A673 (cell line): ENCODE data around the gene NRL. TPM values are rescaled to one million over a fixed set of nuclear protein-coding genes. Genes with fewer than 3 reads are reported as not detected.

Experiments
- BruUV-seq: library from RNA; stranded (reverse); fragments of 400-500 nt; replicated peaks from 2 replicates; lab custom pipeline; 2021; lab: Mats Ljungman, UMichigan
- CTCF ChIA-PET: fragments of 300-600 bp; sonication (Branson Sonifier 250); formaldehyde crosslinking; loops from one replicate; lab custom pipeline; 2022; ENCODE audit warnings: antibody characterized with exemption; lab: Charles Lee
- POLR2A ChIA-PET: fragments of 300-600 bp; sonication (Branson Sonifier 250); formaldehyde crosslinking; loops from one replicate; lab custom pipeline; 2022; ENCODE audit warnings: antibody characterized with exemption; ENCODE audit not compliant: low non-redundant PET; lab: Charles Lee
- DNase-seq: peaks from one replicate; pipeline ENCODE4 v3.0.0-alpha.2; 2015; ENCODE audit warnings: low spot score
- H3K27ac ChIP-seq: fragments of 200-600 bp; sonication (generic); 2 replicates; pipeline ENCODE4 v1.5.1; 2016; ENCODE audit warnings: mixed run types, low read depth, mild to moderate bottlenecking, mixed read lengths, antibody characterized with exemption, low read length; ENCODE audit not compliant: poor library complexity, severe bottlenecking
- H3K27me3 ChIP-seq: fragments of 200-600 bp; sonication (generic); replicated peaks from 2 replicates; pipeline ENCODE4 v1.6.1; 2017; ENCODE audit warnings: mixed run types, low read depth, mild to moderate bottlenecking, mixed read lengths, antibody characterized with exemption, low read length; ENCODE audit not compliant: insufficient read depth, poor library complexity
- H3K36me3 ChIP-seq: fragments of 200-600 bp; sonication (generic); 2 replicates; pipeline ENCODE4 v1.6.1; 2016; ENCODE audit warnings: mixed run types, mild to moderate bottlenecking, mixed read lengths, antibody characterized with exemption, low read length; ENCODE audit not compliant: insufficient read depth, poor library complexity, severe bottlenecking
- H3K4me1 ChIP-seq: fragments of 200-600 bp; sonication (generic); 2 replicates; pipeline ENCODE4 v1.6.1; 2017; ENCODE audit warnings: mixed run types, mild to moderate bottlenecking, mixed read lengths, antibody characterized with exemption, low read length; ENCODE audit not compliant: insufficient read depth, poor library complexity, severe bottlenecking
- H3K4me3 ChIP-seq: fragments of 200-600 bp; sonication (generic); 2 replicates; pipeline ENCODE4 v1.5.1; 2016; ENCODE audit warnings: low read depth, mixed run types, mild to moderate bottlenecking, mixed read lengths, low read length; ENCODE audit not compliant: poor library complexity, severe bottlenecking
- H3K9me3 ChIP-seq: fragments of 200-600 bp; sonication (generic); 2 replicates; pipeline ENCODE4 v1.6.1; 2016; ENCODE audit warnings: mixed run types, low read depth, mild to moderate bottlenecking, mixed read lengths, antibody characterized with exemption, low read length; ENCODE audit not compliant: poor library complexity, severe bottlenecking
- CTCF ChIP-seq: fragments of 300-800, 200-600 bp; sonication (generic); conservative IDR thresholded peaks from 2 replicates; pipeline ENCODE4 v1.5.1; 2017; ENCODE audit warnings: low read depth, mild to moderate bottlenecking, antibody characterized with exemption, low read length, moderate library complexity, mixed read lengths
- EZH2 ChIP-seq: fragments of 200-600 bp; sonication (generic); IDR thresholded peaks from 2 replicates; pipeline ENCODE4 v1.6.1; 2017; ENCODE audit warnings: borderline replicate concordance, low read depth, mild to moderate bottlenecking, mixed read lengths, antibody characterized with exemption, low read length; ENCODE audit not compliant: poor library complexity, severe bottlenecking
- intact Hi-C: fragments of 100-400 bp; cut with micrococcal nuclease; formaldehyde crosslinking; loops from one replicate; pipeline ENCODE4 v1.10.0; 2022; ENCODE audit not compliant: unreplicated experiment
- total RNA-seq: library from RNA; stranded (reverse); gene quantifications from 2 replicates; pipeline ENCODE4 v1.2.3, GENCODE V29; 2021

NRL gene
- total RNA-seq, 1 experiment from 2014 or later: 1.9 TPM

GRCh38 chr14:24098927-24099813, 15.6 kb downstream of the NRL start:
- no peak for TF ChIP-seq EZH2
- TF ChIP-seq CTCF: no peak
- CTCF ChIA-PET: no interaction called here
- no TSS peak for BruUV-seq
- no peaks in the 10 kb centered on the region for H3K27me3 ChIP-seq
- POLR2A ChIA-PET: no interaction called here
- H3K36me3 ChIP-seq: peaks cover 25% of the 10 kb centered on the region
- intact Hi-C loops: no loop called here
- H3K9me3 ChIP-seq: no peaks in the 10 kb centered on the region
- H3K27ac ChIP-seq: no peak overlapping the region
- H3K4me3 ChIP-seq: no peak overlapping the region
- DNase-seq: no peak
- H3K4me1 ChIP-seq: peaks cover 4% of the 10 kb centered on the region

- Histone ChIP-seq H3K27me3 (no peaks in the 10 kb centered on the region), H3K9me3 (no peaks in the 10 kb centered on the region), H3K4me3 (no peak overlapping the region), H3K36me3 (peaks cover 25% of the 10 kb centered on the region), H3K4me1 (peaks cover 9% of the 10 kb centered on the region), H3K27ac (no peak overlapping the region)
- no peak for TF ChIP-seq CTCF
- TF ChIP-seq EZH2: no peak
- BruUV-seq: no TSS peak
- intact Hi-C loops: no loop called here
- ChIA-PET CTCF (no interaction called here), POLR2A (no interaction called here)
- DNase-seq: no peak
Measured at GRCh38 chr14:24098229-24098926, 16.4 kb downstream of the NRL start.

GRCh38 chr14:24096545-24097181, 18.1 kb downstream of the NRL start:
- no peak for DNase-seq
- intact Hi-C loops: no loop called here
- BruUV-seq: no TSS peak
- H3K27ac ChIP-seq: no peak overlapping the region
- ChIA-PET CTCF (interaction anchor here (0.9 kb wide), 1 partner anchor 38 kb away, joined by 4 read pairs; no protein-coding TSS in a partner anchor), POLR2A (no interaction called here)
- peaks cover 19% of the 10 kb centered on the region for H3K36me3 ChIP-seq
- TF ChIP-seq EZH2 (no peak), CTCF (no peak)
- H3K27me3 ChIP-seq: no peaks in the 10 kb centered on the region
- no peaks in the 10 kb centered on the region for H3K9me3 ChIP-seq
- H3K4me1 ChIP-seq: peaks cover 12% of the 10 kb centered on the region
- no peak overlapping the region for H3K4me3 ChIP-seq
